NCI-H1436 (cell line): Measurements from ENCODE around the gene TBL1XR1.
A peak's percentile ranks its signal among the peaks of the same experiment; 100 is the strongest.
"Not testable (repeated sequence)": the region's sequence is repeated elsewhere in the genome, so short reads cannot be mapped to it uniquely, and the experiment has no call there.

ENCODE experiments used
- DNase-seq: peaks from one replicate; lab custom pipeline; 2025; lab: John Stamatoyannopoulos, UW

Gene TBL1XR1

DNA sequence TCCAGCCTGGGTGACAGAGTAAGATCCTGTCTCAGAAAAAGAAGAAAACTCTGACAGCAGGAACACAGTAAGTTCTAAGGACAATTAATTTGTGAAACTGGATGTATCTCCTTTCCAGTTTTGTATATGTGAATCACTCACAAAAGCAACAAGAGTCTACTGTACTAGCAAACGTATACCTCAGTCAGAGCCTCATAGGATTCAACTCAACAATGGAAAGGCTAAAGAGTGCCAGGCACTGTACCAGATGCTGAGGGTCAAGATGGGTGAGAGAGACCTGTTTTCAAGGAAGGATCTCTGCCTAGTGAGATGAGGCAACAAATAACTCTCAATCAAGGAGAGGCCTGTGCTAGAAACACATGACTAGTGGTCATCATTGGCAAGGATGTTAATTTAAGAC, 14.9 kb downstream of the TBL1XR1 start:
- no peak for DNase-seq

DNA sequence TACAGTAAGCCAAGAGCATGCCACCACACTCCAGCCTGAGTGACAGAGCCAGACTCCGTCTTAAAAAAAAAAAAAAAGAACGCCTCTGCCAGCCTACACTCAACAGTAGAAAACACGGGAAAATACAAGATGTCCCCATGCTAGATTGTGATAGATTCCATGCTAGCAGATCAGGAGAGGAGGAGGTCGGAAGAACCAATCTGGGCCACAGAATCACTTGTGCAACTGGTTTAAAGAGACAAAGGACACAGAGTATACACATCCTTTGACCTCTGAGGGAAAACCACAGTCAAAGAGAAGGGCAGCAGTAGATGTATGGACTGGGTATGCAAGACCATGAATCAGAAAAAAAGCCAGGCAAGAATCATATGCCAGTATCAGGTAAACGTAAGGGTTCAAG, 15.9 kb downstream of the TBL1XR1 start:
- DNase-seq = no peak

DNA sequence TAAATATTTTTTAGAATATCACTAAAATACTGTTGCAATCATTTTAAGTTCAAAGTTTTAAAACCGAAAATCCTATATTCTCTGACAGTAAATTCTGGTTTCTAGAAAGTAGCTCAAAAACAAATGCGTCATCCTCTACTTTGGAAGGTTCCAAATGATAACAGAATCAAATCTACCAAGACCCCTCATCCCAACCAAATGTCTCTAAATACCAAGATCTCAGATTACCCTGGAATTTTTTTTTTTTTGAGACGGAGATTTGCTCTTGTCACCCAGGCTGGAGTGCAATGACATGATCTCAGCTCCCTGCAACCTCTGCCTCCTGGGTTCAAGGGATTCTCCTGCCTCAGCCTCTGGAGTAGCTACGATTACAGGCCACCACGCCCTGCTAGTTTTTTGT, 16.8 kb downstream of the TBL1XR1 start:
- no peak for DNase-seq

DNA sequence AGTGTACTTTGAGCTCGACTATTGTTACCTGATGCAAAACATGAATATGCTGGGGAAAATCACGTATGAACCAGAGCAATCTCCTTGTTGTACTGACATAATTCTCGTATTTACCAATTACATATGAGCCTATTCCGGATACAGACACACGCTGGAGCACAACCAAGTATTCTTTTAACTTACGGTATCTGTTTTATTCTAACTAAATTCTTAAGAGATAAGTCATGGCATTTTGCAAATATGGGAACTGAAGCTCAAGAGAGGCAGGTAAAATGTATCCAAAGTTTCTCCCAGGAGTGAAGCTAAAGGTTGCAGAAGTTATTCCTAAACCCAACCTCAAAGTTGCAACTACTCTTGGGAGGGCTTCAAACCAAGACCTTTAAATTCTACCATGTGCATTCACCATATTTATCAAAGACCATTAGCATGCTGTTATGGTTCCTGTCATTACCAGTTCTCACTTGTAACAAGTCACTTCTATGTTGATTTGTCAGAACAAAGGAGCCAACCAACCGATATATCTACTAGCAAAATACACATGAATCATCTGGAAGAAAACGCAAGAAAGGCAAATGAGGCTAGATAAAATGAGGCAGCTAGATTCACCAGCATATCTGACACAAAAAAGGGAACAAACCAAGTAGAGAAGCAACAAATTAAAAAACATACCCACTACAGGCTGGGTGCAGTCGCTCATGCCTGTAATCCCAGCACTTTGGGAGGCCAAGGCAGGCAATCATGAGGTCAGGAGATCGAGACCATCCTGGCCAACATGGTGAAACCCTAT, 17.8 kb downstream of the TBL1XR1 start:
- DNase-seq = no peak

DNA sequence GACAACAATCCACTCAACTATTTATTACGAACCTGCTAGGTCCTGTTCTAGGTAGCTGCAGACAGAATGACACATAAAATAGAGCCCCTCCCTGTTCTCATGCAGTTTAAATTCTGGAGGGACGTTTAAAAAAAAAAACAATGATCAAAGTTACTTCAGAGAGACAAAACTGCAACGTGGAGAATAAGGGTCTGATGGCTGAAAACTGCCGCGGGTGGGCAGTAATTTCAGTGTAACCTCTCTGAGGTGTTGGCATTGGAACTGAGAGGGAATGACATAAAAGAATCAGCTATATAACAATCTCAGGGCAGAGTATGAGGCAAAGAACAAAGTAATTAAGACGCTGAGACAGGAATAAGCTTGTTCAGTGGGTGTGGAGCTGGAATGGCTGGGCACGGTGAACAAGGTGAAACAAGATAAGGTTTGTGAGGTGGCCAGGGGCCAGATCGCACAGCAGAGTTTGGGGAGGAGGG, 19.5 kb downstream of the TBL1XR1 start:
- no peak for DNase-seq

DNA sequence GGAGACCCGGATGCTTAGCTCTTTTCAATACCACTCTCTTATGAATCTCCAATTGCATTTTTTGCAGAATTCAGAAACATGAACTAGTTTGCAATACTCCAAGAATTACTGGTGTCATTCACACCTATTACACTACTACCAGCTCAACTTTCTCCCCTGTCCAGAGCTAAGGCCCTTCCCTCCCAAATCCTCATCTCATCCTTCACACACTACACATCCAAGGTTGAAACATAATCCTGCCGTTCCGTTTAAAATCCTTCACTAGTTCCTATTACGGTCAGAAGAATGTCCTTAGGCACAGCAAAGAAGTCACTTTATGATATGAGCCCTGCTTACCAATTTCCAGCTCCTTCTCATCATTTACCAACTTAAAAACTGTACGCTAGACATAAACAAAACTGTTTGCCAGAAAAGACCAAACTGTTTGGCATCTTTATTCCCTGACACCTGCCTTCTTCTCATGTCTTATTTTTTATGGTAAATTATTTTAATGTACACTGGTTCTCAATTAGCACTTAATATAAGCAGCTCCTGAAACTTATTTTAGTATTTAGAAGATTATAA, 22.6 kb downstream of the TBL1XR1 start:
- DNase-seq = no peak

DNA sequence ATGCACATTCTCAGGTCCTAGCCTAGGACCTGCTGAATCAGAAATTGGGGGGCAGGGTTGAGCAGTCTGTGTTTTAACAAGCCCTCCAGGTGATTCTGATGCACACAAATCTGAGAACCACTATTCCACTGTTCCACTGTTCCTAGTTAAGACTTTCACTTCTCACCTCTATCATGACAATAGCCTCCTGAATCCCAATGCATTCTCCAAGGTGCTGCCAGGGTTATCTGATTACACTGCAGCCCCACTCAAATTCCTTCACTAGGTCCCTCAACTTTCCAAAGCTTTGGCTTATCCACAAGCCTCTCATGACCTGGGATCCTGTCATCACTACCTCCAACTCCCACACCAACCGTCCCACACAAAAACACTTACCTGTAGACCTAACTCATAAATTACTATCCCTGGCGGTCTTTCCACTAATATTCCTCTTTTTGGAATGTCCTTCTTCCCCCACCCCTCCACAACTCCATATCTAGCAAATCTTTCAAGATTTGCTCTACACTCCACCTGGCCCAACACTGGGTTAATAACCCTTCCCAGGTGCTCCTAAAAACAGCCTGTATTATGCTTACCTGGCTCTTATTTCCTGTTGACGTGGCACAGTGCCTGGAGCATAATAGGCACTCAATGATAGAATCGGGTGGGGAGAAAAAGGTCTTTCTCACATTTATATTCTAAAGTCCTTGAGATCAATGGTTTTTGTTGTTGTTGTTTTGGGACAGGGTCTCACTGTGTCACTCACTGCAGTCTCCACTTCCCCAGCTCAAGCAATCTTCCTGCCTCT, 27.2 kb downstream of the TBL1XR1 start:
- DNase-seq = no peak

DNA sequence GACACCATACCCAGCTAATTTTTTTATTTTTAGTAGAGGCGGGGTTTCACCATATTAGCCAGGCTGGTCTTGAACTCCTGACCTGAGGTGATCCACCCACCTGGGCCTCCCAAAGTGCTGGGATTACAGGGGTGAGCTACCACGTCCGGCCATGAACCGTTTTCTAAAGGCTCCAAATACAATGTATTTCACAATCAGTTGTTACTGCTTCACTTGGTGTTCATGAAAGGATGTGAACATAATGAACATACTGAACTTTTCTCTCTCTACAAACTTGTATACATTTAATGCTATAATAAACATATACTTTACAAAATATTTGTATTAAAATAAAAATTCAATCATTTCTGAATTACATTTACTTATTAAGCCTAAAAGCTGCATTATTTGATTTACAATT, 28.9 kb downstream of the TBL1XR1 start:
- DNase-seq = no peak

DNA sequence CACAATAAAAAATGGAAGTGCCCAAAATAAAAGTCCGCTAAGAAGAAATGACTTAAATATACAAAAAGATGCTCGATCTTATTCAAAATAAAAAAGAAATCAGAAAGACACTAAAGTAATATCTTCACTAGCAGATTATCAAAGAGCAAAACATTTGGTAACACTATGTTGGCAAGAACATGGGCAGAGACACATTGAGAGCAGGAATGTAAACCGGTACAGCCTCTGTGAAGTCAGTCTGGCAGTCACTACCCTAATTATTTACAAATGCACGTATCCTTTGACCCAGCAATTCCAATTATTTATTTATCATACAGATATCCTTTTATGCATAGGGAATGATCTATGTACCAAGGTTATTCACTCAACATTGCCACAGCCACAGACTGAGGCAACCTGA, 34.5 kb downstream of the TBL1XR1 start:
- no peak for DNase-seq

DNA sequence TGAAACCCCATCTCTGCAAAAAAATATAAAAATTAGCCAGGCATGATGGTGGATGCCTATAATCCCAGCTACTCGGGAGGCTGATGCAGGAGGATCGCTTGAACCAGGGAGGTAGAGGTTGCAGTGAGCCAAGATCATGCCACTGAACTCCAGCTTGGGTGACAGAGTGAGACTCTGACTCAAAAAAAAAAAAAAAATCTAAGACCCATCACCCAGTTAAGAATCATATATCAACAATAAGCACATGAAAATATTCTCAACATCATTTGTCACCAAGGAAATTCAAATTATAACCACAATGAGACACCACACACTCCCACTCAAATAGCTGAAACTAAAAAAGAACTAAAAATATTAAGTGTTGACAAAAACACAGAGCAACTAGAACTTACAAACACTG, 35.7 kb downstream of the TBL1XR1 start:
- not testable (repeated sequence) for DNase-seq

DNA sequence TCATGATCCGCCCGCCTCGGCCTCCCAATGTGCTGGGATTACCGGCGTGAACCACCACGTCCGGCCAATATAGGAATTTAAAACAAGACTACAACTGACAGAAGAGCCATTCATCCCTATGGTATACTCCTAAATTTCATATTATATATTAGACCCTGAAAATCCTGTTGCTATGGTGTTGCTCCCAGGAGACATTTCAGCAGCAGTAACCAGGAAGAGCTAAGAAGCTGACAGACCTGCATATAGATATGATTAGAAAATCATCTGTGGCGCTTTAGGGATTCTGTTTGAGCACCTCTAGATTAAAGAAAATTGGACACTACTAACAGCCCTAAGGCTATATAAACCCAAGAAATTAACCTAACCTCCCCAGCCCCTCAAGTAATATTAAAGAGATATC, 38.8 kb downstream of the TBL1XR1 start:
- DNase-seq = peak; percentile 23

DNA sequence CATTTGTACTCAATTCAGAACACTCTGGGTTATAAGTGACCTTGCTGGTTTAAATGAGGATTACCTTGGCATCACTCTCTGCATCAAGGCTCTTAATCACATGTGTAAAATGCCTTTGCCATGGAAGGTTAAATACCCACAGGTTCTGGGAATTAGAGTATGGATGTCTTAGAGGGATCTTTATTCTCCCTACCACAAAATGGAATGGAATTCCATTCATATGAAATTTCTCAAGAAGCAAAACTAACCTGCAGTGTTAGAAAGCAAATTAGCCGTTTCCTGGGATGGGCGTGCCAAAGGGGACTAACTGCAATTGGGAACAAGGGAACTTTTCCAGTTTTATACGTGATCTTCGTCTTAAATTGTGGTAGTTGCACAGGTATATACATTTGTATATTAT, 39.8 kb downstream of the TBL1XR1 start:
- DNase-seq = no peak

DNA sequence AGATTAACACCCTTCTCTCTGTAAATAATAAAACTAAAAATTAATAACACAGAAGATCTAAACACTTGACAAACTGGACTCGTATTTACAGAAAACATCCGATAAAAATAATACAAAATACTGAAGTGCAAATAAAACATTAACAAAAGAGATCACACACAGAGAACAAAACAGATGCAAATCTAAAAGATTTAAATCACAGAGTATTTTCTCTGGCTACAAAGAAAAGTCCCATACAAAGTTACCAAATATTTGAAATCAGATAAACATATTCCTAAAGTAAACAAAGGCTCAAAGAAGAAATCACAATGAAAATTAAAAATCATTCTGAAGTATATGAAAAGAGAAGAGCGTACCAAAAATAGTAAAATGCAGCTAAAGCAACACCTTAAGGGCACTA, 42.5 kb downstream of the TBL1XR1 start:
- DNase-seq = no peak

DNA sequence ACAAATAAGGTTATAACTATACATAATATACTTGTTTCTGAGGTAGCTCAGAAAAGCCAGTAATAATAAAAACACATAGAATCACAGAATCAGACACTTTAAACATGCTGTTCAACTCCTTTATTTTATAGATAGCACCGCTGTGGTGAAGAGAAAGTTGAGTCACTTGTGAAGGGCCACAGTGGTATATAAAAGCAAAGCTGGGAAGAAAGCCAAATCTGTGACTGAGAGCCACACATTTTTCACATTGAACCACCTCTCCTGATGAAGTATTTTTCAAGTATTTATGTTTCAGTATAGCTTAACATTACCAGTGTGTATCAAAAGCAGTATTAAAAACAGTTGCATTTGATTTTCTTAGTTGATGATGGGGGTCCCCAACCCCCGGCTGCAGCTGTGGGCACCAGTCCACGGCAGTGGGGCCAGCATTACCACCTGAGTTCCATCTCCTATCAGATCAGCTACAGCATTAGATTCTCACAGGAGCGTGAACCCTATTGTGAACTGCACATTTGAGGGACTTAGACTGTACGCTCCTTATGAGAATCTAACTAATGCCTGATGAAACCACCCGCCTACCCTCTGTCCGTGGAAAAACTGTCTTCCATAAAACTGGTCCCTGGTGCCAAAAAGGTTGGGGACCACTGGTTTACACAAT, 46.2 kb downstream of the TBL1XR1 start:
- peak; percentile 37 for DNase-seq

DNA sequence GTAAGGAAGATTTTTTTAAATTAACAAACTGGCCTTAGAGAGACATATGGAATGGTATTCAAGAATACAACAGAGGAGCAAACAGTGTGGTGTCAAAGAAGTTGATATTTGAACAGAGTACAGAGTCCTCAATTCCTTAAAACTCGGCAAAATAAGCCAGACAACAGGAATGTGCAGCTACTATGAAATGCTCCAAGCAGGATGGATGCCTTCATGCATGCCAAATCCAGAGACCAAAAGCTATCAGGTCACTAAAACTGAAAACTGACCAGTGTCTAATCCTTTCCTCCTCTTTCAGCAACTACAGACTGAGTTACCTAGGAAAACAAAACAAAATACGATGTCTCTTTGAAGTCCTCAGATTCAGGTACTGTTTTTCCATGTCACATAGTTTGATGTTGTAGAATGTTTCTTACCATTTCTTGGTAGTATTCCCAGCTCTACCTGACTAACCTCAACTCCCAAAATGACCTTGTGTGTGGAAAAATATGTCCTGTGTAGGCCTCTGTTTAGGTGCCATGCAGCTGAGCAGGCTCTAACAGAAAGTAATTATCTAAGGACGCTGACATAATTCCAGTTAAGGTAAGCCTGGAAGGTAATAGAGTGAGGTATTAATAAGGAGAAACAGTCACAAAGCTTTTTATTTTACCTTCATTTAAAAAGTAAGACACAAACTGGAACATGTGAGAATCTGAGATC, 46.9 kb downstream of the TBL1XR1 start:
- no peak for DNase-seq

DNA sequence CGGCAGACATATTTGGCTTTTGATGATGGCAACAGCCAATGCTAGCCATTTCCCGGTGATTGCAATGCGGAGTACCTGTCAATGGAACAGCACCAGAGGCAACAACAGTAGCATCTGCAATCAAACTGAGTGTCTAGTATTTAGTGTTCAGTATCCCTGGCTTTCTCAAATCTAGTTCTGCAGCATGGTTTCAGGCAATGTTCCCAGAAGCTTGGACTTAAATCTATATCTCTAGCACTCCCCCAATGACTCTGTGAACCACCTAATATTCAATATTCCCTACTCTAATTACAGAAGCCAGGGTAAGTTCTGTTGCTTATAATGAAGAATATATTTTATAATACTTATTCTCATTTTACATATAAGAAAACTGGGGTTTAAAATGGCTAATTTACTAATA, 48.2 kb downstream of the TBL1XR1 start:
- no peak for DNase-seq

DNA sequence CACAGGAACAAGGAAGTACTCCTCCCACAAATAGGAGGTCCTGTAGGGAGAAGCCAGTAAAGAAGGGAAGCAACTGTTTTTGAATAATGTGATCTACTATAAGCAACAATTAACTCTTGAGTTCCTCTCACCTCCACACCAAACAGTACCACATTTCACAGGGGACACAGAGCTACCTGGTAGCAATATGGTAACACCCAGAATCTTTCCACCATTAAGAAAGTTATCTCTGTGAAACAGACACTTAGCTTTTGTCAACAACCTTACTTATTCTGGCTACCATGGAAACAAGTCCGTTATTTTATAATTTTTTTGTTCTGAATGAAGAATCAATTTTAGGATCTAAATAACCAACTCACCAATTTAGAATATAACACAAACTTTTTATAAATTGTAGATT, 49.5 kb downstream of the TBL1XR1 start:
- DNase-seq = no peak

DNA sequence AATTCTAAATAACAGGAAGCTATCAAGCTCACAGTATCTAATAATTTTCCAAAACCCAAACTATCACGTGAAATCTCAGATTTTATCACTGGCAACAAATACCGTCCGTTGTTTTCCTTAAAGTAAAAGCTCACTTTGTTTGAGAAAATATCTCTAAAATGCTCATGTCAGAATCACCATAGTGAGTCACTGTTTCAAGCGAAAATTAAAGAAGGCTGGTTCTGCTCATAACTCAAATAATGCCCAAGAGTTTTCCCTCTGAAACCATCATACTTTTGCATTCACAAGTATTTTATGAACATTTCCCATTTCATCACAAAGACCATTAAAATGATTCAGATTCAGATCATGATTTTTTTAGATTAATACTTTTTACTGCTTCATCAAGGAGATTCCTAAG, 50.6 kb downstream of the TBL1XR1 start:
- no peak for DNase-seq

DNA sequence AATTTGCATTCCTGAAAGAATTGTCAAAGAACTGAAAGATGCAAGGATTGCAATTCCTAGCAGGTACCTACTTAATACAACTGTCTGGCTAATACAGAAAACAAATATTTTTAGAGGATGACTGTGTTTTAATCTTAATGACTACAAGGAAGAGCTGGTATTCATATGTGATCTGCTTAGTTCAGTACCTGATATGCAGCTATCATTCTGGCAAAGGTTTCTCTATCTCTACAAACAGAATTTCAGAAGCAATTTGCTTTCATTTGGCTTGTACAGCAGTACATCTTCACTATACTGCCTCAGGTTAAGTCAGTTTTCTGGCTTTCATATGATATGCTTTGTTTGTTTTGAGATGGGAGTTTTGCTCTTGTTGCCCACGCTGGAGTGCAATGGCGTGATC, 51.3 kb downstream of the TBL1XR1 start:
- no peak for DNase-seq

DNA sequence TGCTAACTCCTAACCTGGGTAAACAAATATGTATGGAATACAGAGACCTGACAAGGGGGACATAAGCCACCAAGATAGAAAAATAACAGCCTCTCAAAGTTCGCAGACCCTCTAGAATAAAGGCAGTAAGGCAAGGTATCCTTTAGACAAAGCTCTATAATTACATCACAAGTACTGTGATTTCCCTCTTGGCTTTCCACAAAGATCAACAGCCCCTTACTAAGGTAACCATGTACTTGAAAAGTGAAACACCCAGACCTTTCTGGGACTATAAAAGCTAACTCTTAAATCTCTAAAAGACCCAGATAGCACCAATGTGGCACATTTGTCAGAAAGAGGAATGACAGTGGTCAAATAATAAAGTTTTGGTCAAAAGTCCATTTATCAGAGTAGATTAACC, 51.9 kb downstream of the TBL1XR1 start:
- DNase-seq = peak; percentile 22

DNA sequence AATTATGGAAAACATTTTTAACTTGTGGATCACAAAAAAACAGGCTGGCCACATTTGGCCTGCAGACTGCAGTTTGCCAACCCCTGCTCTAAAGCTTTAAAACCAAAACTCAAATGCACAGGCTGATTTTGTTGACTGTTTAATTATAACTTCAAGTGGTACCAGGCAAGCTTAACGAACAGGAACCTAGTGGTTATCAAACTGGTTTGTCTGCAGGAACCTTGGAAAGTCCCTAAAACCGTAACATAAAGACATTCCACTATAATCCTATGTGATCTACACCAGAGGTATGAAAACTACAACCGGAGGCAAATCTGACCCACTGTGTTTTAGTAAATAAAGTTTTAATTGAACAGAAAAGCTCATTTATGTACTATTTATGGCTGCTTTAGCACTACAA, 52.4 kb downstream of the TBL1XR1 start:
- DNase-seq = no peak
